Left lung (tissue), 10 donors: Measurements from ENCODE around the gene SPRYD3. TPM values are rescaled to one million over a fixed set of nuclear protein-coding genes. Genes with fewer than 3 reads are reported as not detected.
A peak's percentile ranks its signal among the peaks of the same experiment; 100 is the strongest.

Source experiments
- ATAC-seq: fragments of 200-7000 bp; cut with Tn5 transposase; one replicate; pipeline ENCODE4 v1.9.1; 2020; ENCODE audit warnings: moderate library complexity
- DNase-seq, 4 donors: peaks; one replicate each; pipeline ENCODE4 v3.0.0-alpha.2; 2013 to 2020
- H3K27ac ChIP-seq, 2 donors: fragments of 200-600 bp; sonication (generic) in 1 of 2; one replicate each; pipeline versions ENCODE4 v1.5.0 to v1.8.0; 2020 to 2021
- H3K27me3 ChIP-seq, 2 donors: fragments of 200-600 bp; sonication (generic) in 1 of 2; one replicate each; pipeline versions ENCODE4 v1.5.0 to v1.8.0; 2020 to 2021
- H3K36me3 ChIP-seq, 2 donors: fragments of 200-600 bp; sonication (generic) in 1 of 2; one replicate each; pipeline versions ENCODE4 v1.5.0 to v1.8.0; 2020 to 2021
- H3K4me1 ChIP-seq, 2 donors: fragments of 200-600 bp; one replicate each; pipeline ENCODE4 v1.8.0; 2021
- H3K4me3 ChIP-seq, 2 donors: fragments of 200-600 bp; sonication (generic) in 1 of 2; one replicate each; pipeline versions ENCODE4 v1.5.0 to v1.8.0; 2020 to 2021; ENCODE audit warnings: mild to moderate bottlenecking in 1 of 2
- H3K9me3 ChIP-seq, 2 donors: fragments of 200-600 bp; sonication (generic) in 1 of 2; one replicate each; pipeline versions ENCODE4 v1.5.0 to v1.8.0; 2020 to 2021
- CTCF ChIP-seq, 2 donors: fragments of 200-600 bp; sonication (generic) in 1 of 2; IDR thresholded peaks; one replicate each; pipeline versions ENCODE4 v1.5.0 to v1.8.0; 2021; ENCODE audit warnings: antibody characterized with exemption in 2 of 2
- intact Hi-C, 2 donors: fragments of 100-400 bp; cut with DNase I; formaldehyde crosslinking; loops; one replicate each; pipeline versions ENCODE4 v1.11.2 to v1.14.2; 2022
- polyA plus RNA-seq, 6 donors: library from polyadenylated mRNA; unstranded; fragments of 120-200 nt; gene quantifications; one replicate each; pipeline ENCODE4 v1.2.1, GENCODE V29; 2013; ENCODE audit not compliant: insufficient read length in 6 of 6
- total RNA-seq, 2 donors: library from RNA; stranded (reverse); fragmentation: NEBNext Ultra II Directional; extraction: Animal tissue kit (Norgen Biotek cat#: 25700); gene quantifications; one replicate each; pipeline ENCODE4 v1.2.1, GENCODE V29; 2021
- donor health status: DM: no; HTN: yes; CAD: no.
- donor health status: DM: no; HTN: no; CAD: no.

SPRYD3 gene
- total and polyA plus RNA-seq, 8 donors, result 14.2 to 41.4 (median 18.1) TPM

DNA sequence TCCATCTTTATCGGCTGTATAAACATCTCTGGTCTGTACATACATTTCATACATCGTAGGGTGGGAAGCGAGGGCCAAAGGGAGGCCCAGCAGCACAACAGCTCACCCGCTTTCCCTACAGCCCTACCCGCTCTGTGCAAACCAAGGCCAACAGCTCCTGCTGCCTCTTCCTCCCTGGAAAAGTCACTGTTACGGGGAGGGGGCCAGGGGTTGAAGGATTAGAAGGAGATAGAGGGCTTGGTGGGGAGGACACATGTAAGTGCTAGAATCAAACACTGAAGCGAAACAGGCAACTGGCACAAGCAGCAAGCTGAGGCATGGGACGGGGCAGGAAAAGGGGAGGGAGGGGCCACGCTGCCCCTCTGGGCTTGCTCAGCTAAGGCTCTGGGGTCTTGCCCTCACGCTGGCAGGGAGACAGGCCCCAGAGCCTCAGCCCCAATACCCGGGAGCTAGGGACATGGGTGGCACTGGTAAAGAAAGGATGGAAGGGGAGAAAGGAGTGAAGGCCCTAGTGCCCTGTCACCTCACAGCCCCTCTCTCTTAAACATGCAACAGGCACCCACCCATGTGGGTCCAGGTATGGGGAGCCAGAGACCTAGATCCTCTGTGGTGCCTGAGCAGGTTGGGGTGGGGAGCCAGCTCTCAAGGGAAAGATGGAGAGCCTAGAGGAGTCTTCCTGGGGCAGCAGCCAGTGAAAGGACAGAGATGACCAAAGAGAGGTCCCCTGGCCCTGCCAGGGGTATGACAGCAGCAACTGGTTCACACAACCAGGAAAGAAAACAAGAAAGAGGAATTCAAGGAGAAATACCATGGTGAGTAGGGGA is 14.4 kb downstream of the SPRYD3 start:
- ATAC-seq (no peak), DNase-seq (no peak)
- Histone ChIP-seq H3K27me3 (no peaks in the 10 kb centered on the region), H3K9me3 (no peaks in the 10 kb centered on the region), H3K36me3 (peaks cover 5 to 85% of the 10 kb centered on the region in 2 donors), H3K4me1 (peaks cover 8 to 39% of the 10 kb centered on the region in 2 donors), H3K27ac (peak overlapping the region; percentile 13 to 33), H3K4me3 (no peak overlapping the region)
- no peak for TF ChIP-seq CTCF (IDR thresholded peaks at IDR 0.05)
- intact Hi-C loops, result loop anchor here in 1 of 2 donors (2.0 kb wide), 1 partner anchor 34 kb away; no protein-coding TSS in a partner anchor

DNA sequence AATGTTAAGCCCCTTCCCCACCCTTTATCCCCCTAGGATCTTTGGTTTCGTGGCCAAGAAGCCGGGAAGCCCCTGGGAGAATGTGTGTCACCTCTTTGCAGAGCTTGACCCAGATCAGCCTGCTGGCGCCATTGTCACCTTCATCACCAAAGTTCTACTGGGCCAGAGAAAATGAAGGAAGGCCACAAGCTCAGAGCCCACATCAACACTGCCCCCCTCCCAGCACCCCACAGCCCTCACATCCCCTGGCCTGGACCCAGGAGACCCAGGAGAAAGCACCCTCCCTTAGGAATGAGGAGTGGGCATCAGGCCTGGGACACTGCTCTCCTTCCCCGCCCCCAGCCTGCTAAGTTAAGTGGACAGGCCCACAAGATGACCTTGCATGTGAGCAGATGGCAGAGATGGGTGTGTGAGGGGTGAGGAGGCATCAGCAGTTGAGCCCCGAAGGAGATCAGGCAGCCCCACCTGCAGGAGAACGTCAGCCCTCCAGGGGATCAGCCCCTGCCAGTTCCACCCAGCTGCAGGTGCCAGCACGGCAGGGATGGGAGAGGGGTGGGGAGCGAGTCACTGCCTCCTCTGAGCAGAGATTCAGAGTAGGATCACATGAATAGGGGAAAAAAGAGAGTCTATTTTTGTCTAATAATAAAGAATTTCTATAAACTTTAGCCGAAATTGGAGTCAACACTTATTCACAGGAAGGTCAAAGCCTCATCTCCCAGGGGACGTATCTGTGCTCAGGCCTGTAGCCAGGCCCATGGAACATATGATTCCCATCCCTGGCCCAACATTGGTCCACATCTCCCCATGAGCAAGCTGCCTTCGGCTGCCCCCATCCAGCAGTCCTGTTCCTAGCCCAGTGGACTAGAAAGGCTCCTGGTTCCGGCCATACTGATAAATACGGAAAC is 15.2 kb downstream of the SPRYD3 start:
- no peak overlapping the region for H3K4me3 ChIP-seq
- peaks cover 5 to 85% of the 10 kb centered on the region in 2 donors for H3K36me3 ChIP-seq
- intact Hi-C loops, result loop anchor here in 1 of 2 donors (2.0 kb wide), 1 partner anchor 35 kb away; no protein-coding TSS in a partner anchor
- H3K27me3 ChIP-seq, result no peaks in the 10 kb centered on the region
- TF ChIP-seq CTCF (IDR thresholded peaks at IDR 0.05), result no peak
- peak overlapping the region; percentile 13 to 26 for H3K27ac ChIP-seq
- DNase-seq (peak in 1 of 4 donors; percentile 33), ATAC-seq (no peak)
- H3K9me3 ChIP-seq, result no peaks in the 10 kb centered on the region
- peaks cover 8 to 36% of the 10 kb centered on the region in 2 donors for H3K4me1 ChIP-seq

DNA sequence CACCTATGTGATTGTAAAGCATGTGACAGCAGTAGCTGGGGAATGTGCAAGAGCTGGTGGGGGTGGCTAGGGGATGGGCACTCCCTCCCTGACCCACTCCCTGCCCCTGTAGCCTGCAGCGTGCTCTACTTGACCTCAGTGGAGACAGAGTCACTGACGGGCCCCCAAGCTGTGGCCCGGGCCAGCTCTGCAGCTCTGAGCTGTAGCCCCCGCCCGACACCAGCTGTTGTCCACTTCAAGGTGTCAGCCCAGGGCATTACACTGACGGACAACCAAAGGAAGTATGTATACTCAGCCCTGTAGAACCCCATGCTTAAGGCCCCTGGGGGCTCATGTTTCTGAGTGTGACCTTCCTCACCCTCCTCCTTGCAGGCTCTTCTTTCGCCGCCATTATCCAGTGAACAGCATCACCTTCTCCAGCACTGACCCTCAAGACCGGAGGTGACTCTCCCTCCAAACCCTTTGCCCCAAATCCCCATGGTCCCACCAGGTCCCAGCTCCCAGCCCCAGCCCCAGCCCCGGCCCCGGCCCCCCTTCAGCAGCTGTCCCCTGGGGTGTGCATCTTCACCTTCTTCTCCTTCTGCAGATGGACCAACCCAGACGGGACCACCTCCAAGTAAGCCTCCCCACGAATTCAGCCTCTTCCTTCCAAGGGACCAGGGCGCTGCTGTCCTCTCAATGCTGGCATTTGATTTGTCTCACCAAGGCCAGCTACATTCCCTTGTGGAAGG is 16.0 kb downstream of the SPRYD3 start:
- peak in 1 of 4 donors; percentile 53 for DNase-seq
- no peak overlapping the region for H3K4me3 ChIP-seq
- TF ChIP-seq CTCF (IDR thresholded peaks at IDR 0.05), result no peak
- no peaks in the 10 kb centered on the region for H3K9me3 ChIP-seq
- no peak overlapping the region for H3K27ac ChIP-seq
- no peak for ATAC-seq
- intact Hi-C loops, result no loop called here
- no peaks in the 10 kb centered on the region for H3K27me3 ChIP-seq
- peaks cover 8 to 36% of the 10 kb centered on the region in 2 donors for H3K4me1 ChIP-seq
- peaks cover 5 to 85% of the 10 kb centered on the region in 2 donors for H3K36me3 ChIP-seq

- H3K27ac ChIP-seq, result peak overlapping the region; percentile 28 to 58
- no peak for TF ChIP-seq CTCF (IDR thresholded peaks at IDR 0.05)
- H3K4me1 ChIP-seq, result peaks cover 8 to 36% of the 10 kb centered on the region in 2 donors
- ATAC-seq (no peak), DNase-seq (peak in 2 of 4 donors; percentile 31 to 37)
- H3K4me3 ChIP-seq, result no peak overlapping the region
- peaks cover 5 to 85% of the 10 kb centered on the region in 2 donors for H3K36me3 ChIP-seq
- intact Hi-C loops, result no loop called here
- H3K27me3 ChIP-seq, result no peaks in the 10 kb centered on the region
- no peaks in the 10 kb centered on the region for H3K9me3 ChIP-seq
These were observed 16.9 kb downstream of the SPRYD3 start for GRCh38 chr12:53062011-53062961.
